RCC 7860 (cell line): ENCODE results near the gene CCDC91.
"Not testable (repeated sequence)": the region's sequence is repeated elsewhere in the genome, so short reads cannot be mapped to it uniquely, and the experiment has no call there.

Experiments
- DNase-seq: peaks from one replicate; pipeline ENCODE4 v3.0.0-alpha.2; 2015; ENCODE audit warnings: low spot score
- FAIRE-seq: peaks from 2 replicates; lab custom pipeline; 2012; peaks lifted over from hg19 to GRCh38; lab: Jason Lieb, UNC

CCDC91 gene

DNA sequence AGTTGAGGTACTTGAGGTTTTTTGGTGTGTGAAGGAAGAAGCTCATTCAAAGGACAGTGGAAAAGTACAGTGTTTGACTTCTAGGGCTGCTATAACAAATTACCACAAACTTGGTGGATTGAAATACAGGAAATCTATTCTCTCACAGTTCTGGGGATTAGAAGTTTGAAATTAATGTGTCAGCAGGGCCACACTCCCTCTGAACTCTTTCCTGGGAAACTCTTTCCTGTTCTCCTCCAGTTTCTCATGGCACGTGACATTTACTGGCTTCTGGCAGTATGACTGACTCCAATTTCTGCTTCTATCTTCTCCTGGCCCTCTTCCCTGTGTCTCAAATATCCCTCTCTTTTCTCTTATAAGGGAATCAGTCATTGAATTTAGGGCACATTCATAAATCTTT is 160.2 kb downstream of the CCDC91 start:
- no peak for FAIRE-seq
- DNase-seq, result no peak

DNA sequence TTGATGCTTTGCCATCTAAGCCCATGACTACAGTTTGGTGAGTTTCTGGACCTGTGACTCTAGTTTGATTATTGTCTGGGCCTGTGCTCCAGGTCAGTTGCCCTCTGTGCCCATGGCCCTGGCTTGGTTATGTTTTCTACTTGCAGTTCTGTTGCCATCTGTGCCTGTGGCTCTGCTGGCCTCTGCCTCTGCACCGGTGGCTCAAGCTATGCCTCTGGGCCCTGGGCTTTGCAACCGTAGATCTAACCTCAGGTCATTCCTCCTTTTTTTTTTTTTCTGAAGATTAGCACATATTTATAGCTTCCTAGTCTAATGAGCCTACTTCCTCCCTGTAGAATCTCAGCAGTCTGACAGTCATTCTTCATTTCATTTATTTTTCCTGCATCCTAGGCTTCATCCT is 161.2 kb downstream of the CCDC91 start:
- FAIRE-seq (no peak), DNase-seq (no peak)

DNA sequence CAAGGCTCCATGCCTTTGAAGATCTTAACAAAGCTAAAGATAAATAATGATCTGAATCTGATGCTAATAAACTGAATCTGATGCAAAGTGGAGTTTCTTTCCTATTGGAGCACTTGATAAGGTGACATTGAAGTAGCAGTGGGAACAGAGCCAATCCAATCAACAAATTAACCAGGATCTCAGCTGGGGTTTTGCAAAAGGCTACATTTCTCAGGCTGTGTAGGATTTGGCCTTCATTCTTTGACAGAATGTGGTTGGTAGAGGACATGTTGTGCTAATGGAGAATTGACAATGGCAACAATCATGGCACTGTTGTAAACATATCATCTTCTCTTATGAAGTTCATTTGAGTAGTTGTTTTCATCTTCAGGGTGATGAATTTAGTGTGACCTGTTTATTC is 164.9 kb downstream of the CCDC91 start:
- no peak for DNase-seq

DNA sequence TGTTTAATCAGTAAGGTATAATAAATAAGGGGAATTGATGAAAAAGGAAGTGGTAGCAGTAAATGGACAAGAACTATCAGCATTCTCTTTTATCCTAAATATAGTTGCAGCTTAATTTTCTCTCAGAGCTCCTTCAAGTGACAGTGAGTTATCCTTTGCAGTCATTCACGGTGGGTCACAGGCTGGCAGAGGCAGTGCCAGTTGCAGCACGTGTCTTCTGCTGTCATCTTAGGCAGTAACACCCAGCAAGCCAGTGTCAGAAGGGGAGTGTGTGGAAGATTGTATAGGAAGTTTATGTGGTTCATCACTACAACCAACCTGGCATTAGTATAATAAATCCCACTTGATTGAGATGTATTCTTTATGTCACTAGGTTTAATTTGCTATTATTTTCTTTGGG is 170.0 kb downstream of the CCDC91 start:
- DNase-seq (no peak), FAIRE-seq (no peak)

More for the DNA sequence above, 164.9 kb downstream of the CCDC91 start:
- no peak for FAIRE-seq

DNA sequence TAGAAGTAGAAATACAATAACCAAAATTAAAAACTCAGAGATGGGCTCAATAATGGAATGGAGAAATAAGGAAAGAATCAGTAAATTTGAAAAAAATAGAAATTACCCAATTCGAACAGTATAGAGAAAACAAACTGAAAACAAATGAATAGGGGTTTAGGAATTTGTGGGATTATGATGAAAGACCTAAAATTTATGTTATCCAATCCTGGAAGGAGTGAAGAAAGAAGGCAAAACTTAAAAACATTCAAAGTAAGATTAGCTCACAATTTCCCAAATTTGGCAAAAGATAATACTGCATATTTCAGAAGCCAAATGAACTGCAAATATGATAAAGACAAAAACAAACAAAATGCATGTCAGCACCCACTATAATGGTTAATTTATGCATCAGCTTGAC is 177.1 kb downstream of the CCDC91 start:
- no peak for FAIRE-seq
- no peak for DNase-seq

DNA sequence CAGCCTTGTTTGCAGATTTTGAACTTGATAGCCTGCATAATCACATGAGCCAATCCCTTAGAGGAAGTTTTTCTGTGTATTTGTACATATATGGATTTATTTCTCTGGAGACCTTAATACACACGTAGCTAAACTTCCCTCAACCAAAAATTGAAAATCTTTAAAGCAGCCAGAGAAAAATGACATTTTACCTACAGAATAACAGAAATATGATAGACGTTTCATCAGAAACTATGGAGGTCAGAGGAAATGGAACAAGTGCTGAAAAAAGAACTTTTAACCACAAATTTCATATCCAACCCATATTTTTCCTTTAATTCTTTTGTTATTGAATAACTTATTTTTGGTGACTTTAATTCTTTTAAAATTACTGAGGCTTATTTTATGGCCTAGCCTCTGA is 177.7 kb downstream of the CCDC91 start:
- FAIRE-seq (no peak), DNase-seq (no peak)

DNA sequence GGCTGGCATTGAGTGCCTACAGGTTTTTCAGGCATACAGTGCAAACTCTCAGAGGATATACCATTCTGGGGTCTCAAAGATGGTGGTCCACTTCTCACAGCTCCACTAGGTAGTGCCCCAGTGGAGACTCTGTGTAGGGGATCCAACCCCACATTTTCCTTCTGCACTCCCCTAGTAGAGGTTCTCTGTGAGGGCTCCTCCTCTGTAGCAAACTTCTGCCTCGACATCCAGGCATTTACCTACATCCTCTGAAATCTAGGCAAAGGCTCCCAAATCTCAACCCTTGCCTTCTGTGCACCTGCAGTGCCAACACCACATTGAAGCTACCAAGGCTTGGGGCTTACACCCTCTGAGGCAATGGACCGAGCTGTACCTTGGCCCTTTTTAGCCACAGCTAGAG is 179.2 kb downstream of the CCDC91 start:
- DNase-seq (no peak), FAIRE-seq (no peak)

DNA sequence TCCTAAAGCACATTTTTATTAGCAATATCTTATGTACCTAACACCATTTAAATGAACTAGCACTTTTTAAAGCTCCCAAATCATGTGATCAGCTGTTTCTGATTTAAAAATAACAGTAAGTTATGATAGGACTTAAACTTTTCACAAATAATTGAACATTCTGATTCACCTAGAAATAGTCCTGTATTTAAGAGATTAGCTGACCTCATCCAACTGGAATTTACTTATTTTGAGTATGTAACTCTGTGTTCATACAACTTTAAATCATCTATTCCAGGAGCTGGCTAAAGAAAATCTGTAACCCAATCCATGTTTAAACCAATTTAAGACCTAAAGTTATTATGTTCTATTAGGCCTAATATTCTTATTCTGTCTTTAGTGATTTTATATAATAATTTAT is 184.3 kb downstream of the CCDC91 start:
- DNase-seq (no peak), FAIRE-seq (no peak)

DNA sequence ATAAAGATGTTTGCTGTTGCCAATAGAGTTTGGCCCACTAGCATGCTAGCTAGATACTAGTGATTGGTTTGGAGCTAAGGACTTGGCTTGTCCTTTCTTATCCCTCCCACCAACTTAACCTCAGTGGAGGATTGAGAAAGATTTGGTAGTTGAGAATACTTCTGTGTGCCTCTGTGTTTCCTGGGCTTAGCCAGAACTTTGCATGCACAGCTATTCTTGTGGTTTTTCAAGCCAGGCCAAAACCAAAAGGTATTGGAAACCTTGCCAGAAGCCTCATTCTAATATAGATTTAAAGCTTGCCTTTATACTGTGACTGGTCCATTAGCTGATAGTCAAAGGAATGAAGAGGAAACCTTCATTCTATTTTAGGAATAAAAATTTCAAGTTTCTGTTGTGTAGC is 188.5 kb downstream of the CCDC91 start:
- DNase-seq (no peak), FAIRE-seq (no peak)

DNA sequence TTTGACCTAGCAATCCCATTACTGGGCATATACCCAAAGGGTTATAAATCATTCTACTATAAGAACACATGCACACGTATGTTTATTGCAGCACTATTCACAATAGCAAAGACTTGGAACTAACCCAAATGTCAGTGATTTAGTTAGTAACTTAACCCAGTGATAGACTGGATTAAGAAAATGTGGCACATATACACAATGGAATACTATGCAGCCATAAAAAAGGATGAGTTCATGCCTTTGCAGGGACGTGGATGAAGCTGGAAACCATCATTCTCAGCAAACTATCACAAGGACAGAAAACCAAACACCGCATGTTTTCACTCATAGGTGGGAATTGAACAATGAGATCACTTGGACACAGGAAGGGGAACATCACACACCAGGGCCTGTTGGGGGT is 189.5 kb downstream of the CCDC91 start:
- not testable (repeated sequence) for DNase-seq, FAIRE-seq

DNA sequence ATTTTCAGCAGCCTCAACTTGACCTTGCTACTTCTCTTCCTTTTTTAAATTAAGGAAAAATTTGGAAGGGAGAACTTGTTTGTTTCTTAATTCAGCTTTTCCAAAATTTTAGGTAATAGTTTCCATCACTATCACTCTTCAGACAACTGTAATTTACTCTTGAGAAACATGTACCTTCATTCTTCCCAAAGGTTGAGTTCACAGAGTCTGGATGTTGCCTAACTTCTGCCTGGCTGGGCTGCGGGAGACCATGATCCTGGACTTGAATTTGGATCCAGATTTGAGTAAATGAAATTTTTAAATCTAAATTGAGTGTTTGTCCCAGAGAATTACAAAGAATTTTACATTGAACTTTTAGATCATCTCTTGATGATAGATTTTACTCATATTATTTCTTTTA is 193.1 kb downstream of the CCDC91 start:
- FAIRE-seq (no peak), DNase-seq (no peak)

DNA sequence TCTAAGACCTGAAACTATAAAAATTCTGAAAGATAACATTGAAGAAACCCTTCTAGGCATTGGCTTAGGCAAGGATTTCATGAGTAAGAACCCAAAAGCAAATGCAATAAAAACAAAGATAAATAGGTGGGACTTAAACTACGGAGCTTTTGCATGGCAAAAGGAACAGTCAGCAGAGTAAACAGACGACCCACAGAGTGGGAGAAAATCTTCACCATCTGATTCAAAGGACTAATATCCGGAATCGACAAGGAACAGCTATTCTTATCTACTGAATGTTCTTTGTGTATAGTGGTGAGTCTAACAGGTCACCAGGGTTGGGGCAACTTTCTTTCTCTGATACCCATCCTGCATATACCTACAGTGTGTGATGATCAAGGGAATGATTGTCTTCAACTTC is 198.6 kb downstream of the CCDC91 start:
- FAIRE-seq, result no peak
- no peak for DNase-seq

DNA sequence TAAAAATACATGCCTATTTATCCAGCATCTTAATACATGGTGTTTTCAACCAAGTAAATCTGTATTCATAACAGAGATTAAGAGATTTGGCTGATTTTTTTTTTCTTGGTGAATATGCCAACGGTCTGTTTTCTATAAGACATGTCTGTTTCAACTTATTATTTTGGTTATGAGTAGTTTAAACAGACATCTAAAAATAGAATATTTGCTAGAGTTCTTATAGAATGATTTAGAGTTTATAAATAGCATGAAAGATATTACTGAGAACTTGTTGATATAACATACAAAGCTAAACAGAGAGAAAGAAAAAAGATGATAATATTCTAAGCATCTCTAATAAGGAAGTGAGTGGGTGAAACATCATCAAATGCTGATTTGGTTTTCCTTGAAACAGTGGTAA is 199.9 kb downstream of the CCDC91 start:
- no peak for FAIRE-seq

DNA sequence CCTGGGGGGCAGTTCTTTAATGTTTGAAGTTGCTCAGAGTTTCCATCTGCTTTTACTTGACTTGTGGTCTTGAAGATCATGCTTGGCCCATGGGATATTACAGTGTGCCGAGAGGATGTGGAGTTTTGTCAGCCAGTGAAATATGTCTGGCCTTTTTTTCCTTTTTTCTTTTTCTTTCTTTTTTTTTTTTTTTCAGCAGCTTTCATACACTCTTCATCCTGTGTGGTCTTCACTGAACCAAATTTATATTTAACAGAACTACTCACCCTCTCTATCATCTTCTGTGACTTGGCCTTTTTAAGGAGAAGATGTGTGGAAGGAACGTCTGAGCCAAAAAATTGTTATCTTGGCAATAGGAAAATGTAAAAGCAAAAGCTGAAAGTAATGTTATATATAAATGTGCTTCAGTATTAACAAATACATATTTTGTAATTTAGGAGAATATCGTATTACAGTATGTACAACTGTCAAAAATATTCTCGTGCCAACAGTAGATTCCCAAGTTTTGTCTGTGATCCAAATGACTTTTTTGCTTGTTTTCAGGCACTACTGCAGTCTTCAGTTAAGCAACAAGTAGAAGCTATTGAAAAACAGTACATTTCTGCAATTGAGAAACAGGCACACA is 200.6 kb downstream of the CCDC91 start:
- FAIRE-seq (no peak), DNase-seq (no peak)

More for the DNA sequence above, 199.9 kb downstream of the CCDC91 start:
- DNase-seq, result no peak

DNA sequence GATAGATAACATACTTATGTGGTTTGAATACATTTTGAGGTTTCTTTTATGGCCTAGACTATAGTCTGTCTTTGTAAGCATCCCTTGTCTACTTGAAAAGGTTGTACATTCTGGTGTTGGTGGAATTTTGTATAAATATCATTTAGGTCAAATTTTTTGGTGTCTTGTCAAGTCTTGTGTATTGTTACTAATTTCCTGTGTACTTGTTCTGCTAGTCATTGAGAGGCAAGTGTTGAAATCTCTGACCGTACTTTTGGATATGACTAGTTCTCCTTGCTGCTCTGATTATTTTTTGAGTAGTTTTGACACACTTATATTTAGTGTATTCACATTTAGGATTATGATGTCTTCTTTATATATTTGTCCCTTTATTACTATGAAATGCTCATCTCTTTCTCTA is 219.6 kb downstream of the CCDC91 start:
- no peak for FAIRE-seq
- DNase-seq, result no peak

DNA sequence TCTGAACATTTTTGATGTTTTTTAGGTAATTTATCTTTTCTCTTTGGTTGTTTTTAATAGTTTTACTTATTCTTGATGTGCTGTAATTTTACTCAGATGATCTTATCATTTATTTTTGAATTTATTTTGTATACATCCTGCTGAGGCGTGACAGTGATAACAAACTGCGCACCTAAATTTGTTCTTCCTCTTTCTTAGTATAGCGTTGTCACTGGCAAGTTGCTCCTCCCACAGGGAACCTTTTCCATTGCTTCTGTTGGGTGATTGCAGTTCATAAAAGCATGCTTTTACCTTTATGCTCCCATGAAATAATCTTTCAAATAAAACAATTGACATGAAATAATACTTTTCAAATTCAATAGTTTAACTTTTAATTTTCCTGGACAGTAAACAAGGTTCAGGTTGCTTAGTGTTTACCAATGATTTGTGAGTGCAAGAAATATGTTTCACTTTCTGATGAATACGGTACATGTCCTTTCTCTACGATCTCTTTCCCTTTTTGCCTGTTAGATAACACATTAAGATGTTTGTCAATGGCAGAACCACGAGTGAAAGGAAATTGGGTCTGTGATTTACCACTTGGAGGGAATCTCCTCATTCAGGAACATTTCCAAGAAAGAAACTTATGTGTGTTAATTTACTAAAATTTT is 223.3 kb downstream of the CCDC91 start:
- no peak for FAIRE-seq
- no peak for DNase-seq

DNA sequence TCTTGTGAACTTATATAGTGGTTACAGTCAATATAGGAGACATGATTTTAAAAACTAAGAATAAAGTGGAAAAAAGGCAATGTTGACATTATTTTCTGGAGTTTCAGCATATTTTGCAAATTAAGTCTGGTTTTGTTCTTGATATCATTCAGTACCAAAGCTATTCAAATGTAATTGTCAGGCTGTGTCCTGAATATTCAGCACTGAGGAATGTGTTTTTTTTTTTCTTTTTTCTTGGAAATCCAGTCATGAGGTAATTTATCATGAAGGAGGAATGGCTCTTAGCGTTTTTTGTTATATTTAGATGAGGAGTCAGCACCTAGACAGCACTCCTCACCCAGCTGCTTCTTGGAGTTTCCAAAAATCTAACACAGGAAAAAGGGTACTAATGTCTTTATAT is 225.5 kb downstream of the CCDC91 start:
- FAIRE-seq, result no peak
- peak; percentile 11 for DNase-seq

DNA sequence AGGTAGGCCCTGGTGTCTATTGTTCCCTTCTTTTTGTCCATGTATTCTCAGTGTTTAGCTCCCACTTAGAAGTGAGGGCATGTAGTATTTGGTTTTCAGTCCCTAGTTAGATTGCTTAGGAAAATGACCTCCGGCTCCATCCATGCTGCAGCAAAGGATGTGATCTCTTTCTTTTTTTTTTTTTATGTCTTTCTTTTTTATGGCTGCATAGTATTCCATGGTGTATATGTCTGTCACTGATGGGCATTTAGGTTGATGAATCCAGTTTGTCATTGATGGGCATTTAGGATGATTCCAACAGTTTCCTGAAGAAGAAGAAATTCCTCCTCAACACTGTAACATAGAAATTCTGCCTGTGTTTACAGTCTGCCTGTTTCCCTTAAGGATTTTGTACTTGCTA is 231.1 kb downstream of the CCDC91 start:
- DNase-seq, result no peak
- FAIRE-seq, result no peak

DNA sequence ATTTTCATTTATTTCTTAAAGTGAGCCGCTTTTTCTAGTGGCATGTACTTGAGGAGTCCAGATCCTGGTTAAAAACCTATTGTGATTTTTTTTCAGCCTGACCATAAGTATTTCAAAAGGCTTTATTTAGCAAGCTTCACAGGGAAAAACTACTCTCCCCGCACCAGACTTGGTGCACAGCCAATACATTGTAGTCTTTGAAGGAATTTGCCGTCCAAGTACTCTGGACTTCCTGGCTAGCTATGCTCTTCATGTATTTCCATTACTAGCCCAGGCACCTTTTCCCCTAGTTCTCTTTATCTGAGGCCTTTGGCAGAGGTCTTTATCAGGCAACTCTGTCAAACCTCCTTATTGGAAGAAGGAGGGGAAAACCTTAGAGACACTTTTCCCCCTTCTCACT is 234.7 kb downstream of the CCDC91 start:
- FAIRE-seq (no peak), DNase-seq (peak; percentile 6)

DNA sequence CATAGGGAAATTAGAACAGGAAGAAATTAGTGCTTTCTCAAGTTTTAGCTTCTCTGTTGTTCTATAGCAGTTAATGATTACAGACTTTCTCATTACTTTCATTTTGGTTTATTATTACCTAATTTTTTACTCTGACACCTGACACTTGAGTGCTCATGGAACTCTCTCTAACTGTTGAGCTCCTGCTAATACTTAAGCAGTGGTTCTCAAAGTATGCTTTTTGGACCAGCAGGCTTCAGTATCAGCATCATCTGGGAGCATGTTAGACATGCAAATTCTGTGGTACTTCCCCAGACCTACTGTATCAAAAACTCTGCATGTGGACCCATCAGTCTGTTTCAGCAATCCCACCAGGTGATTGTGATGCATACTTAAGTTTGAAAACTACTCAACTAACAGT is 235.3 kb downstream of the CCDC91 start:
- FAIRE-seq, result no peak

DNA sequence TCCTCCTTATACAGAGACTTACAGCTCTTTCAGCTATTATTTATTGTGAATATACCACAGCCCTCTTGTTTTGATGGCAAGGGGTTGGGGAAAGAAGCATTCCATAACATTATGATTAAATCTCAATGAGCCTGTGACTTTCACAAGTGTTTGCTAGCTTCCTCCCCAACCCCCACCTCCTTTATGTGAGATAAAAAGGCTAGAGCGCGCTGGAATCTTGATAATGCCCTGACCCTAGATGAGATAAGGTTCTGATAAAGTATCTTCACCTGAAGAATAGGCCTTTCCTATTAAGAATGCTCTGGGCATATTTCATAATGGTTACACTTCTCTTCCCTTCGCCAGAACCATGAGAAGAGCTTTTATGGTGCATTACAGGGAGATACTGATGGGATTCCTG is 236.8 kb downstream of the CCDC91 start:
- no peak for FAIRE-seq
- DNase-seq, result no peak

More for the DNA sequence above, 235.3 kb downstream of the CCDC91 start:
- no peak for DNase-seq

DNA sequence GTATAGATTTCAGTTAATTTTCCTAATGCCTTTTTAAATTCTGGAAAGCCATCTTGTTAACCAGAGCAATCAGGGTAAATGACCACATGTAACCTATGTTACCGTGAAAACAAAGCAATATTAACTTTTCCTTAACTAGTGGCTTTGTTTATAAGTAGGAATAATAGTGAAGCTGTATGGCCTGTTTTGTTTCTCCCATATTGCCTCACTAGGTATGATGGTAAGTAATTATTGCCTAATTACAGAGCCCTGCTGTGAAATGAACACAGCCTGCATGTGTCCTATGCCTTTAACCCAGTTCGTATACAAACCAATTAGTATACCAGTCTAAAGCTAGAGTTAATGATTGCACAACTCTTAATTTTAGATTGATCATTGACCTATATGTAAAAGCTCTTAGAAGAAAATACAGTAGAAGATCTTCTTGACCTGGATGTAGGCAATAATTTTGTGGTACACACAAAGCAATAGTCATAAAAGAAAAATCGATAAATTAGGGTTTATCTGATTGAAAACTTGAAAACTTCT is 249.9 kb downstream of the CCDC91 start:
- FAIRE-seq, result no peak
- DNase-seq, result no peak

DNA sequence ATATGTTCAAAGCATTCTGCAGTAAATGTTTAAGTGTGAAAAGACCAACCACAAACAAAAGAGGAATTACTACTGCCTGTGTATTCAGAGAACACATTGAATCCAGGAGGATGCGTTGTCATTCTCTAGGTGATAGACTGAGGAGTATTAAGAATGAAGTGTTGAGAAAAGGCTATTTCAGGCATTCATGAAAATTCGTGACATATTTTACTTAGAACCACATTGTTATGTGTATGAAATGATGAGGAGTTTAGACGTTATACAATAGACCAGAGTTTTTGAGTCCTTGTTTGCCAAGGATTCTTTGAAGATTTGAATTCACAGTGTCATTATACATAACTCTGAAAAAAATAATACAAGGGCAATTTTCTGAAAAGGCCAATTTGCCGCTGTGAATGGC is 251.8 kb downstream of the CCDC91 start:
- FAIRE-seq, result no peak
- no peak for DNase-seq
